OCI-LY3 (cell line): Measurements from ENCODE around the gene WDR93.
A peak's percentile ranks its signal among the peaks of the same experiment; 100 is the strongest.

Experiments used
- H2AFZ ChIP-seq: fragments of 200-600, 300-600 bp; shearing (Covaris generic); 2 replicates; pipeline ENCODE4 v1.6.0; 2014; ENCODE audit warnings: antibody characterized with exemption, low read depth, low read length
- H3K27ac ChIP-seq: fragments of 200-600, 300-600 bp; sonication (generic); 2 replicates; pipeline ENCODE4 v1.5.1; 2014; ENCODE audit warnings: mild to moderate bottlenecking, low read length, moderate library complexity, mixed read lengths
- H3K27me3 ChIP-seq: fragments of 200-600, 300-600 bp; sonication (generic); 2 replicates; pipeline ENCODE4 v1.6.1; 2014; ENCODE audit warnings: low read depth, low read length, mixed read lengths
- H3K36me3 ChIP-seq: fragments of 200-600, 300-600 bp; sonication (generic); replicated peaks from 2 replicates; pipeline ENCODE3; 2014; ENCODE audit warnings: low read depth, low read length, mixed read lengths
- H3K4me1 ChIP-seq: fragments of 300-600, 200-600 bp; sonication (generic); 2 replicates; pipeline ENCODE4 v1.6.1; 2014; ENCODE audit warnings: low read length, mixed read lengths
- H3K4me2 ChIP-seq: fragments of 200-600, 300-600 bp; sonication (generic); 2 replicates; pipeline ENCODE4 v1.6.1; 2014; ENCODE audit warnings: low read length, mixed read lengths
- H3K4me3 ChIP-seq: fragments of 300-600, 200-600 bp; sonication (generic); 2 replicates; pipeline ENCODE4 v1.5.1; 2014; ENCODE audit warnings: antibody characterized with exemption, mild to moderate bottlenecking, low read length, moderate library complexity
- H3K79me2 ChIP-seq: fragments of 300-600, 200-600 bp; shearing (Covaris generic); 2 replicates; pipeline ENCODE4 v1.6.1; 2014; ENCODE audit warnings: mild to moderate bottlenecking, low read length, mixed read lengths
- H3K9ac ChIP-seq: fragments of 300-600, 200-600 bp; shearing (Covaris generic); 2 replicates; pipeline ENCODE4 v1.6.0; 2014; ENCODE audit warnings: mild to moderate bottlenecking, low read length, moderate library complexity
- H3K9me3 ChIP-seq: fragments of 200-600, 300-600 bp; shearing (Covaris generic); 2 replicates; pipeline ENCODE4 v1.6.1; 2014; ENCODE audit warnings: low read length, mixed read lengths; ENCODE audit not compliant: insufficient read depth
- H4K20me1 ChIP-seq: fragments of 200-600, 300-600 bp; sonication (generic); 2 replicates; pipeline ENCODE4 v1.6.1; 2016; ENCODE audit warnings: low read length, mixed read lengths; ENCODE audit not compliant: insufficient read depth
- CTCF ChIP-seq: fragments of 200-600, 300-600 bp; sonication (generic); IDR thresholded peaks from 2 replicates; pipeline ENCODE4 v1.5.1; 2014; ENCODE audit warnings: antibody characterized with exemption, low read length, low read depth
- EZH2phosphoT487 ChIP-seq: fragments of 200-600 bp; shearing (Covaris generic); IDR thresholded peaks from 2 replicates; pipeline ENCODE4 v1.6.1; 2018; ENCODE audit warnings: antibody characterized with exemption, mixed run types, low read depth

Gene WDR93

GRCh38 chr15:89750560-89751542 is 60.2 kb downstream of the WDR93 start, which contains the start of gene MESP1:
MESP1 (minus strand) TSS chr15:89751249; CDS start chr15:89751231, 18 bp downstream.
- peak; percentile 55 for TF ChIP-seq CTCF
- TF ChIP-seq EZH2phosphoT487, result no peak
- peak within 1 kb of the TSS; percentile 87 for H3K9ac ChIP-seq

GRCh38 chr15:89751748-89752147 is 61.1 kb downstream of the WDR93 start:
- Histone ChIP-seq H3K9me3 (no peaks in the 10 kb centered on the region), H3K9ac (peak overlapping the region; percentile 87), H3K36me3 (no peaks in the 10 kb centered on the region), H3K27ac (no peak overlapping the region), H3K27me3 (no peaks in the 10 kb centered on the region), H3K4me1 (peaks cover 13% of the 10 kb centered on the region), H3K4me2 (peak overlapping the region; percentile 90), H3K4me3 (peak overlapping the region; percentile 84), H3K79me2 (peaks cover 5% of the 10 kb centered on the region), H2AFZ (no peak overlapping the region), H4K20me1 (no peaks in the 10 kb centered on the region)
- no peak for TF ChIP-seq EZH2phosphoT487
- TF ChIP-seq CTCF, result no peak

More at GRCh38 chr15:89750560-89751542, 60.2 kb downstream of the WDR93 start, which contains the start of gene MESP1:
- Histone ChIP-seq H3K4me2 (peak within 1 kb of the TSS; percentile 90), H4K20me1 (no peaks in the 10 kb centered on the region), H3K9me3 (no peaks in the 10 kb centered on the region), H3K4me3 (peak within 1 kb of the TSS; percentile 84), H3K27me3 (no peaks in the 10 kb centered on the region), H3K4me1 (peaks cover 13% of the 10 kb centered on the region), H3K79me2 (peaks cover 5% of the 10 kb centered on the region), H3K36me3 (no peaks in the 10 kb centered on the region), H3K27ac (peak within 1 kb of the TSS; percentile 49), H2AFZ (peak within 1 kb of the TSS; percentile 62)

GRCh38 chr15:89753855-89754254 is 63.2 kb downstream of the WDR93 start:
- Histone ChIP-seq H3K36me3 (no peaks in the 10 kb centered on the region), H3K9me3 (no peaks in the 10 kb centered on the region), H3K4me2 (no peak overlapping the region), H3K4me1 (peaks cover 13% of the 10 kb centered on the region), H3K9ac (no peak overlapping the region), H2AFZ (no peak overlapping the region), H3K79me2 (peaks cover 5% of the 10 kb centered on the region), H4K20me1 (no peaks in the 10 kb centered on the region), H3K27me3 (no peaks in the 10 kb centered on the region), H3K4me3 (no peak overlapping the region), H3K27ac (no peak overlapping the region)
- no peak for TF ChIP-seq CTCF
- no peak for TF ChIP-seq EZH2phosphoT487
